Measurements from ENCODE around the gene TMEM121B. TPM values are rescaled to one million over a fixed set of nuclear protein-coding genes. Genes with fewer than 3 reads are reported as not detected.

The TMEM121B gene
- total RNA-seq, 1 donor from 2014 or later, result 1.9 TPM

DNA sequence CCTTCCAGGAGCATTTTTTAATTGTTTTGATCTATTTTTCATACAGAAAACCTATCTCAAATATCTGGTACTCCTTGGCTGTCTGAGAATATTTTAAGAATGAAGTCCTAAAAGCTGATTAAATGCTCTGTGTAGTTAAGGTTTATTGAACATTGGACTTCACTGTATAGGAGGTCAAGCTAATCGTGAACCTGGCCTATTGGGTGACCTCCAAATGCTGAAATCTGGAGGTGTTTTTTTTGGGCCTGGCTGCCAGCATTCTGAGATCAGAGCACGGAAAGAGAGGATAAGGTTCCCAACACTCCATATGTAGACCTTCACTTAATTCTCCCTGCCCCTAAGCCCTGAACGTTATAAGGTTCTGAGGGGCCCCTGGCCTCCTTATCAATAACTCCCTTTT is 28.1 kb downstream of the TMEM121B start:
- H3K36me3 Mint-ChIP-seq (ENCODE audit: low read depth, unreplicated experiment), result no peaks in the 10 kb centered on the region
- no peak overlapping the region for H3K27ac Mint-ChIP-seq (ENCODE audit: unreplicated experiment)
- H3K4me3 ChIP-seq (ENCODE audit: insufficient read depth, low read depth, low read length), result no peak overlapping the region
- no peak overlapping the region for H3K9ac ChIP-seq (ENCODE audit: low read length)
- H3K27me3 Mint-ChIP-seq (ENCODE audit: low read depth, unreplicated experiment), result no peaks in the 10 kb centered on the region
- H3K4me3 Mint-ChIP-seq (ENCODE audit: unreplicated experiment), result no peak overlapping the region
- H4K20me1 ChIP-seq (ENCODE audit: insufficient read depth, low read length), result peaks cover 71% of the 10 kb centered on the region
- no peaks in the 10 kb centered on the region for H3K4me1 ChIP-seq (ENCODE audit: insufficient read depth, low read length)
- DNase-seq (ENCODE audit: low read depth), result no peak
- H2AFZ ChIP-seq (ENCODE audit: low read depth, low read length), result no peak overlapping the region
- no peak for TF ChIP-seq EZH2 (IDR thresholded peaks at IDR 0.05; ENCODE audit: insufficient read depth, low read length)
- TF ChIP-seq, protein P1, sequence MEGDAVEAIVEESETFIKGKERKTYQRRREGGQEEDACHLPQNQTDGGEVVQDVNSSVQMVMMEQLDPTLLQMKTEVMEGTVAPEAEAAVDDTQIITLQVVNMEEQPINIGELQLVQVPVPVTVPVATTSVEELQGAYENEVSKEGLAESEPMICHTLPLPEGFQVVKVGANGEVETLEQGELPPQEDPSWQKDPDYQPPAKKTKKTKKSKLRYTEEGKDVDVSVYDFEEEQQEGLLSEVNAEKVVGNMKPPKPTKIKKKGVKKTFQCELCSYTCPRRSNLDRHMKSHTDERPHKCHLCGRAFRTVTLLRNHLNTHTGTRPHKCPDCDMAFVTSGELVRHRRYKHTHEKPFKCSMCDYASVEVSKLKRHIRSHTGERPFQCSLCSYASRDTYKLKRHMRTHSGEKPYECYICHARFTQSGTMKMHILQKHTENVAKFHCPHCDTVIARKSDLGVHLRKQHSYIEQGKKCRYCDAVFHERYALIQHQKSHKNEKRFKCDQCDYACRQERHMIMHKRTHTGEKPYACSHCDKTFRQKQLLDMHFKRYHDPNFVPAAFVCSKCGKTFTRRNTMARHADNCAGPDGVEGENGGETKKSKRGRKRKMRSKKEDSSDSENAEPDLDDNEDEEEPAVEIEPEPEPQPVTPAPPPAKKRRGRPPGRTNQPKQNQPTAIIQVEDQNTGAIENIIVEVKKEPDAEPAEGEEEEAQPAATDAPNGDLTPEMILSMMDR (IDR thresholded peaks at IDR 0.05; ENCODE audit: insufficient read depth, low read depth, low read length), result no peak
- H3K9me3 ChIP-seq (ENCODE audit: insufficient read depth, low read depth, low read length), result no peaks in the 10 kb centered on the region
- no peaks in the 10 kb centered on the region for H3K9me3 Mint-ChIP-seq (ENCODE audit: unreplicated experiment)
- no peak overlapping the region for H3K27ac ChIP-seq (ENCODE audit: low read depth, low read length)
- no peaks in the 10 kb centered on the region for H3K27me3 ChIP-seq (ENCODE audit: insufficient read depth, low read length)
- H3K79me2 ChIP-seq (ENCODE audit: insufficient read depth, low read length), result peaks cover 60% of the 10 kb centered on the region
- H3K4me1 Mint-ChIP-seq (ENCODE audit: low read depth, unreplicated experiment), result peaks cover 1% of the 10 kb centered on the region
- H3K36me3 ChIP-seq (ENCODE audit: insufficient read depth, low read length), result no peaks in the 10 kb centered on the region
- no peak for FAIRE-seq
- no peak overlapping the region for H3K4me2 ChIP-seq (ENCODE audit: low read length)

DNA sequence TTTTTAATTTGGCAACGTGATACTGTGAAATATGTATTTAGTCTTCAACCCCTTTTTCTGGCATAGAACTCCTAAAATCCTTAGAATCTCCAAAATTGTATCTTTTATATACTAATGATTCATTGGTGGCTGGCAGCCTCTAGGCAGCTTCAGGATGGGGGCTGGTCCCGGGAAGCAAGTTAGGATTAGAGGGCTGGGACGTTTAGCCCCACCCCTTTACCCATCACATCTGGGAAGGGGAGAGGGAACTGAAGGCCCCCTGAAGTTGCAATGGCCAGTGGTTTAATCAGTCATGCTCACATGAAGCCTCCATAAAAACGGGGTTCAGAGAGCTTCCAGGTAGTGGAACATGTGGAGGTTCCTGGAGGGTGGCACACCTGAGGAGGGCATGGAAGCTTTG is 29.3 kb downstream of the TMEM121B start:
- Histone ChIP-seq H4K20me1 (ENCODE audit: insufficient read depth, low read length) (peaks cover 74% of the 10 kb centered on the region), H3K27me3 (ENCODE audit: insufficient read depth, low read length) (no peaks in the 10 kb centered on the region), H3K4me2 (ENCODE audit: low read length) (no peak overlapping the region), H3K27ac (ENCODE audit: low read depth, low read length) (no peak overlapping the region), H3K9ac (ENCODE audit: low read length) (no peak overlapping the region), H3K79me2 (ENCODE audit: insufficient read depth, low read length) (peaks cover 72% of the 10 kb centered on the region), H3K4me3 (ENCODE audit: insufficient read depth, low read depth, low read length) (no peak overlapping the region), H3K9me3 (ENCODE audit: insufficient read depth, low read depth, low read length) (no peaks in the 10 kb centered on the region), H2AFZ (ENCODE audit: low read depth, low read length) (no peak overlapping the region), H3K4me1 (ENCODE audit: insufficient read depth, low read length) (no peaks in the 10 kb centered on the region), H3K36me3 (ENCODE audit: insufficient read depth, low read length) (no peaks in the 10 kb centered on the region)
- Mint-ChIP-seq H3K27me3 (ENCODE audit: low read depth, unreplicated experiment) (no peaks in the 10 kb centered on the region), H3K36me3 (ENCODE audit: low read depth, unreplicated experiment) (no peaks in the 10 kb centered on the region), H3K4me1 (ENCODE audit: low read depth, unreplicated experiment) (peaks cover 7% of the 10 kb centered on the region), H3K4me3 (ENCODE audit: unreplicated experiment) (no peak overlapping the region), H3K9me3 (ENCODE audit: unreplicated experiment) (no peaks in the 10 kb centered on the region), H3K27ac (ENCODE audit: unreplicated experiment) (no peak overlapping the region)
- TF ChIP-seq, protein P1 (IDR thresholded peaks at IDR 0.05; ENCODE audit: insufficient read depth, low read depth, low read length), result no peak
- no peak for TF ChIP-seq EZH2 (IDR thresholded peaks at IDR 0.05; ENCODE audit: insufficient read depth, low read length)
- FAIRE-seq, result no peak
- DNase-seq (ENCODE audit: low read depth), result no peak

DNA sequence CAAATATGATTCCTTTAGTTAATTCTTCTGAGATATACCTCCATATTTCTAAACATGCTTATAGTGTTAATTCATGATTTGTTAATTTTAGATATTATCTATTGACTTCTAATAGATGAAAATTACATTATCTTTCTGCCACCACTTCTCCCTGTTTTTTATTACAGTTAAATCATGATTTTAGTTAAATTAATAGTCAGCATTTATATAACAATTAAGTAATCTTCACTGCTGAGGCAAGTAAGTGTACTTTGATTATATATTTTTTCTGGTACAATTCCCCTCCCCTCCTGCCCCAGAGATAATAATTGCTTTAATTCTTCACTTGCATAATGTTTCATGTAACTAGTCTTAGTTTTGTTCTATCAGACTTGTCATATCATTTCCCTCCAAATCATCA is 30.6 kb downstream of the TMEM121B start:
- H3K4me1 ChIP-seq (ENCODE audit: insufficient read depth, low read length), result peaks cover 8% of the 10 kb centered on the region
- no peak overlapping the region for H3K4me3 ChIP-seq (ENCODE audit: insufficient read depth, low read depth, low read length)
- Mint-ChIP-seq H3K27me3 (ENCODE audit: low read depth, unreplicated experiment) (no peaks in the 10 kb centered on the region), H3K4me3 (ENCODE audit: unreplicated experiment) (no peak overlapping the region), H3K9me3 (ENCODE audit: unreplicated experiment) (no peaks in the 10 kb centered on the region), H3K27ac (ENCODE audit: unreplicated experiment) (no peak overlapping the region), H3K4me1 (ENCODE audit: low read depth, unreplicated experiment) (peaks cover 15% of the 10 kb centered on the region), H3K36me3 (ENCODE audit: low read depth, unreplicated experiment) (no peaks in the 10 kb centered on the region)
- no peak overlapping the region for H3K27ac ChIP-seq (ENCODE audit: low read depth, low read length)
- no peaks in the 10 kb centered on the region for H3K36me3 ChIP-seq (ENCODE audit: insufficient read depth, low read length)
- TF ChIP-seq, protein P1 (IDR thresholded peaks at IDR 0.05; ENCODE audit: insufficient read depth, low read depth, low read length), result no peak
- no peak for TF ChIP-seq EZH2 (IDR thresholded peaks at IDR 0.05; ENCODE audit: insufficient read depth, low read length)
- no peaks in the 10 kb centered on the region for H3K27me3 ChIP-seq (ENCODE audit: insufficient read depth, low read length)
- no peak for FAIRE-seq
- H3K9me3 ChIP-seq (ENCODE audit: insufficient read depth, low read depth, low read length), result no peaks in the 10 kb centered on the region
- DNase-seq (ENCODE audit: low read depth), result no peak
- H3K79me2 ChIP-seq (ENCODE audit: insufficient read depth, low read length), result peaks cover 77% of the 10 kb centered on the region
- peaks cover 74% of the 10 kb centered on the region for H4K20me1 ChIP-seq (ENCODE audit: insufficient read depth, low read length)
- no peak overlapping the region for H2AFZ ChIP-seq (ENCODE audit: low read depth, low read length)
- H3K4me2 ChIP-seq (ENCODE audit: low read length), result no peak overlapping the region
- H3K9ac ChIP-seq (ENCODE audit: low read length), result no peak overlapping the region
